MV-4-11 (cell line): ENCODE data around the gene PRKG1.

ENCODE experiments used
- DNase-seq: peaks from one replicate; lab custom pipeline; 2025; lab: John Stamatoyannopoulos, UW

PRKG1 gene

DNA sequence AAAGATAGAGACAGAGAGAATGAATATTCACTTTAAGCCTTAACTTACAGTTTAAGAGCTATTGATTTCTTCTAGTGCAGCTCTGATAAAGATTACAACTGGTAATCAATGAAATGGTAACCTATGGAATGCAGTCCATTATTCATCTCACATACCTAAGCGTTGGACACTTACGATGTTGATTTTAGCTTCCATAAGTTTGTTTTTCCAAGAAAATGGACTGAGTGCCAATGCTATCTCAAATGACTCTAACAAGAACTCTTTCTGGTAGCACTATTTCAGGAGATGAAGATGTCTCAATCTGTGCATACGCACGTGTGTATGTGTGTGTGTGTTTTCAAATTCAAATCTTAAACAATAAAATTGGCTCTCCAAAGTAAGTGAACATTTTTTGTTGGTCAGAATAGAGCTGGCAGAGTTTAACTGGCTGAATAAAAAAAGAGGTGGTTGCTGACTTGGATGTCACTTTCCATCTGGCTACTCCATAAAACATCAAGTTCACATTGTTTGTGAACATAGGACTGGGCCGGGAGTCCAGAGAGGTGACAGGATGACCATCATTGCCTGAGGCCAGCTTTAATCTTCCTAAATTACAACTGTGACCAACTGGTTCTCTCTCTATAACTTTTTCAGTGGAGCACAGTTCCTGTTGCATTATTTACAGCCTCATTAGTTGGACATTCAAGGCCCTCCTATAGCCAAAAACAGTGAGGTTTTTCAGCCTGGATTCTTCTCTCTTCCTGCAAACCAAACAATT, 732.0 kb downstream of the PRKG1 start:
- DNase-seq = no peak

DNA sequence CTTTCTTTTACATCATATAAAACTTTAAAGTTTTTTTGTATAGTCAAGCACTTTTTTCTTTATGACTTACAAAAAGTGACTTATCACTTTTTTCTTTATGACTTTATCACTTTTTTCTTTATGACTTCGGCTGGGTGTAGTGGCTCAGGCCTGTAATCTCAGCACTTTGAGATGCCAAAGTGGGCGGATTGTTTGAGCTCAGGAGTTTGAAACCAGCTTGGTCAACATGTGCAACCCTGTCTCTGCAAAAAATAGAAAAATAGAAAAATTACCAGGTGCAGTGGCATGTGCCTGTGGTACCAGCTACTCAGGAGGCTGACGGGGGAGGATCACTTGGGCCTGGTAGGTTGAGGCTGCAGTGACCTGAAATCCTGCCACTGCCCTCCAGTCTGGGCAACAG, 733.9 kb downstream of the PRKG1 start:
- no peak for DNase-seq

DNA sequence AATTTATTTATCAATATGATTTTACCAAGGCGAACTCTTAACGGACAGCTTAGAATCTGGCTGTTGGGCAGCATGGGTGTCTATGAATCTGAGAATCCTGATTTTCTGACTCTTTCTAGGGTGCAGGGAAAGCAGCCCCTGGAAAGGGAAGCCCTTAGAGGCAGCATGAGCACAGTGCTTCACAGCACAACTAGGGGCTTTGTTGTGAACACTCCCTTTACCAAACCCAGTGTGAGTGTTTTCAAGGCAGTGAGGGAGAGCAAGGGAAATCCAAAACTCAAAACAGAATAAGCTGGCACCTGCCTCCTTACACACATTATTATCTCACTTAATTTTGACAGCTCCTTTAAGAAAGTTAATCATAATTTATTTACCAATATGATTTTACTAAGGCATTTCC, 741.4 kb downstream of the PRKG1 start:
- no peak for DNase-seq

DNA sequence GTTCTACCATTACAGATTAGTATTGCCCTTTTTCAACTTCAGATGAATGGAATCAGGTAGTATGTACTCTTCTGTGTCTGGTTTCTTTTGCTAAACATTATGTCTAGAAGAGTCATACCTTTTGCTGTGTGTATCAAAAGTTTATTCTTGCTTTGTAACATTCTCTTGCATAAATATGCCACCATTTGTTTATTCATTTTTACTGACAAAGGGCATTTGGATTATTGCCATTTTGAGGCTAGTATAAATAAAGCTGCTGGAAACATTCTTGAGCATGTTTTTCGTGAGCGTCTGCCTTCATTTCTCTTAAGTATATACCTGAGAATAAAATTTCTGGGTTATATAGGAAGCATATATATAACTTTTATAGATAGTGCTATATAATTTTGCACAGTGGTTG, 746.8 kb downstream of the PRKG1 start:
- DNase-seq = no peak

DNA sequence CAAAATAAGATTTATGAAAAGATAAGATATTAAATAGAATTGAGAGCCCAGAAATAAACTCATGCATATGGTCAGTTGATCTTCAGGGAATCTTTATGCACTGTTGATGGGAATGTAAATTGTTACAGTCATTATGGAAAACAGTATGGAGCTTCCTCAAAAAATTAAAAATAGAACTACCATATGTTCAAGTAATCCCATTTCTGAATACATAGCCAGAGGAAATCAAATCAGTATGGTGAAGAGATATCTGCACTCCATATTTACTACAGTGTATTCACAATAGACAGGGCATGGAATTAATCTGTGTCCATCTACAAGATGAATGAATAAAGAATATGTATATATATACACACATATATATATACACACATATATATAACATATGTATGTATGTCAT, 747.5 kb downstream of the PRKG1 start:
- DNase-seq = no peak

DNA sequence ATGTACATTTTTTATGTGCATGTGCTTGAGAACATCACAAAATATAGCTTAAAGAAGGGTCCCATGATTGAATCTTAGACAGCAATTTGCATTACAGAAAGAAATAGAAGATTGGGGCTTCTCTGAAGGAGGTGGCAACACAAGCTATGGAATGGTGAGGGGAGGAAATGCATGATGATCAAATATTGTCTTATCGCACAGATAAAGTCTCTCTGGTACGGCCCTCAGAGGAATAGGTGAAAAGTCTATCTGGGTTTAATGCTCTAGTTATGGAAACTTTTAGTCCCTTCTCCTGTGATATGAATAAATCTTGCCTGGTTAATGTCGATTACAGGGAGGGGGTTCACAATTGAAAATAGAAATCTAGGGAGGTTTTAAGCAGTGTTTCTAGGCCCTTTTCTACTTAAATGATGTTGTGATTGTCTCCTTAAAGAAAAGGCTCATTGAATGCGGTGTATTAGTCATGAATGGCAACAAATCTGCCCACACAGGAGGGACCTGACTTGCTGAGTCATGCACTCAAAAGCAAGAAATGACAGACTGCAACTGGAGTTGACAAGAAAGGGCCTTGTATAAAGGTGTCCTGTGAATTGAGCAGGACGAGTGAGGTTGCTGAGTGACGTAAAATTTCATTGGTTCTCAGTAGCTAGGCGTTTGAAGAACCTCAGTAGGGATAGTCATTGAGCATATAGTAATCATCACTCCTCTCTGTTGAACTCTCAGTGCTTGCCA, 758.5 kb downstream of the PRKG1 start:
- peak; percentile 6 for DNase-seq

DNA sequence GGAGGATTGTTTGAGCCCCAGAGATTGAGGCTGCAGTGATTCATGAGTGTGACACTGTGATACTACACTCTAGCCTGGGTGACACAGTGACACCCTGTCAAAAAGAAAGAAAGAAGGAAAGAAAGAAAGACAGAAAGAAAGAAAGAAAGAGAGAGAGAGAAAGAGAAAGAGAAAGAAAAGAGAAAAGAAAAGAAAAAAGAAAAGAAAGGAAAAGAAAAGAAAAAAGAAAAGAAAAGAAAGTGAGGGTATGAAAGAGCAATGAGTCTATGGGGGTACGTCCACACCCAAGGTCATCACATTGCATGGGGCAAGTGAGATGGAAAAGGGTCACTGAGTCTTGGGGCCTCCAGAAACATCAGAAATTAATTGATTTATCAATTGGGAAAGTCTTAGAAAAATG, 760.3 kb downstream of the PRKG1 start:
- no peak for DNase-seq

DNA sequence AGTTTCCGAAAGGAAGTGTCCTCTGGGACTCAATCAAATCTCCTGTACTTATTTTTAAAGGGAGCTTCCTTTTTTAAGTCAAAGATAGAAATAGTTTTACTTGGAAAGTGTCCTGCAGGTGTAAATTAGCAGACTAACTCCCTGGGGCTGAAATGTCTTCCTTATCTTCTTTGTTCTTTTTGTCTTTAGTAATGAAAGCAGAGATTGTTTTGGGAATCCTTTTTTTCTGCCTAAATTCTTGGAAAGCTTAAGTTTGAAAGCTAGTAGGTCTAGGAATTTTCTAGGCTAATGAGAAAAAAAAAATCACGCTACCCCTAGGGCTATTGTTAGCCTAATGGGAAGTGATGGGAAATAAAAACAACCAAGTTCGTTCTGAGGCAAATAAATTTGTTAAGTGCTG, 764.2 kb downstream of the PRKG1 start:
- DNase-seq = no peak

DNA sequence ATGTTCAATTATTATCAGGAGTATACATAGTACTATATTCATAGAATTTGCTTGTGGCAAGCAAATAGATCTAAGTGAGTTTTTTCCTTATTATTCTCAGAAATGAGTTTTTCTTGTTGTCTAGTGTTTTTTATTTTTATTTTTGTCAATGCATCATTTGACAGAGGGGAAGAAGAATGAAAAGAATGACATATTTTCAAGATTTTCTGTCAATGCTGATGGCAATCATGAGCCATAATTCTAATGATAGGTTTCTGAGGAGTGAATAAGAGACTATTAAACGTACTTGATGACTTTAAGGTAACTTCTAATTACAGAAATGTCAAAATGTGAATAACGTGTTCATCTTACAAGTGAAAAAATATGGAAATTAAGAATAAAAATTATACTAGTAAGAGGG, 769.7 kb downstream of the PRKG1 start:
- no peak for DNase-seq

DNA sequence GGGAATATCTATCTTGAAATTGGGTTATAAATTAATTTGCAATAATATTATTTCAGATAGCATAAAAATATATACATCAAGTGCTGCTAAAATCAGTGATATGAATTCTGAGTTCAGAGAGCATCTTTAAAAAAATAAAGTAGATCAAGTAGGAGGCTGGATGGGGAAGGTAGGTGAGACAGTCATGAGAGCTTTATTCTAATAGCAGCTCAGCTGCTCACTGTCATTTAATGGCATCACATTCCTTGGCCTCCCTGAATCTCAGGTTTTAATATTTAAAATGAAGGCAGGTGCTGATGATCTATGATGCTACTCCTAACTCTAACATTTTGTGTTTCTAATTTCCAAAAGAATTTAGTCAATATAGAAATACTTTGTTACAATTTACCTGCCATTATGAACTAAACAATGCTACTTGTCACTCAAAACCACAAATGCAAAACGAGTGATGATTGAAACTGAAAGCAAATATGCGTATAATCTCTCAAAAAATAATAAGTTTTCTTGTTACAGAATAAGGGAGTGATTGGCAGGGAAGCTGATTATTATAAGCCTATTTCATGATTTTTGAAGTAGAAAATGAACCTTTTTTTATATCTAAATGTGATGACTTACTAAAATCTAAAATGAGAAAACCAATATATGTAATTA, 772.7 kb downstream of the PRKG1 start:
- DNase-seq = no peak

DNA sequence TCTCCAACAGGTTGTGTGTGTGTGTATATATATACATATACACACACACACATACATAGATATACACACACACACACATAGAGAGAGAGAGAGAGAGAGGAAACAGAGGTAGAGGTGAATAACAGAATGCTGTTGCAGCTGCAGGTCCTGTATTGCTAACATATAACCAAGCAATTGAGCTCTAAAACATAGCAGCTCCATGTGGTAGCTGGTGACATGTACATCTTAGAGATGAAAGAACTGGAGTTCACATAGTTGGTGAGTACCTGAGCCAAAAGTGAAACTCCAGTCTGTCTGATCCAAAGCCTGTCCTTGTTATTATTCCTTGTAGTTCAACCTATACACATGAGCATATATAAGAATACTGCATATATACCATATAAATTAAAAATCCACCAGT, 778.0 kb downstream of the PRKG1 start:
- DNase-seq = no peak

DNA sequence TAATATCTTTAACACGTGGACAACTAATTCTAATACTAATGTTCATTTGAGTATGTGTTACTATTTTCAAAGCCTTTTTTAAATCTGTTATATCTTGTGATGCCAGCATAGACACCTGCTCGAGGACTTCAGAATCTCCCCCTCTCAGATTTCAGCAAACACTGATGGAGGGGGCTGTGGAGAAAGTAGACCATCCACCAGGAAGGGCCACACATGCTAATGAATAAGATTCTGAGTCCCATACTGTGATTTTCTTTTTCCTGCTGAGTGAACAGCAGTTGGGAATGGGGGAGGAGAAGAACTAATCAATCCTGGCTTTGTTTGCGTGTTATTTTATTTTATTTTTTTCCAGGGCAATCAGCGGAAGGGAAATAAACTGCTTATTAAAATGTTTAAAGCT, 783.0 kb downstream of the PRKG1 start:
- DNase-seq = no peak

DNA sequence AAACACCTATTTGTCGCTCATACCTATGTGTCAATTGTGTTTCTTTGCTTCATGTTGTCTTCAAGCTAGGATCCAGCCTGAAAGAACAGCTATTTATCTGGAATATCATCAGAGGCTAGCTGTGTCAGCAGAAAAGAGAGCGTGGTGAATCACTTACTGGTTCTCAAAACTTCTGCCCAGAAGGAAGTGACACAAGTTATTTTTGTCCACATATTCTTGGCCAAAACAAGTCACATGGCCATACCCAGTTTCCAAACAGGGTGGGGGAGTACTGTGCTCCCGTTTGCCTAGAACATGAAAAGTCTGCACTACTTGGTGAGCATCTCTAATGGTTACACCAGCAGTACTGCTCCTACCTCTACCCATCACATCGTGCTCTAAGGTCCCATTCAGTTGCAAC, 786.0 kb downstream of the PRKG1 start:
- peak; percentile 65 for DNase-seq

DNA sequence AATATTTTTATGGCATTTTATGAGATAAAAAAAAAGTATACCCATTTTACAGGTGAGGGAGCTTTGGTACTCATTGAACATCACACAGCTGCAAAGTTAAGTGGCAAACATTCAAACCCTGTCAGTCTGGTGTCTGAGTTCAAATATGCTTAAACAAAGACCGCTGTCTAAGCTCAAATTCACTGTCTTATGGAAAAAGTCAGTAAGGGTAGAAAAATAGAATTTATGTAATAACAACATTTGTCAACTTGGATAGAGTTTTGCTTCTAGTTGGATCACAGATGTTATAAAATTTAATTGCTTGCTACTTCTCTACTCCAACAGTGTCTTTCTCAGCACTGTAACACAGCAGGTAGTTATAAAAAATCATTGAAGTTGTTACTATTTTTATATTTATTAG, 786.8 kb downstream of the PRKG1 start:
- DNase-seq = no peak

DNA sequence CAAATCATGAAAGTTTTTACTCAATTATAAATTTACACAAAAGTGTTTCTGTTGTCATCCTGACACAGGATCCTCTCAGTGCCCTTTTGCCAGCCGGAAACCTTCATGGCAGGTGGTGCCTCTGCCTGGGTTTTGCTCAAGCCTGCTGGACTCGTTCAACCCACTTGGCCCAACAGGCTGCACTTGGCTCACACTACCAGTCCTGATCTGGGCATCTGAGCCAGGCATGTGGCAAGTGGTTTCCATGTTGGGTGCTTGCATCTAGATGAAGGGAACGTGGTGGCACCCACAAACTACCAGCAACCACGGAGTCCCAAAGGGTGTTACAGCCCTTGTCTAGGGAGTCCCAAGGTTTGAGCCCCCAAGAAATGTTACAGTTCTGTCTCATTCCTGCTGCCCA, 787.4 kb downstream of the PRKG1 start:
- no peak for DNase-seq

DNA sequence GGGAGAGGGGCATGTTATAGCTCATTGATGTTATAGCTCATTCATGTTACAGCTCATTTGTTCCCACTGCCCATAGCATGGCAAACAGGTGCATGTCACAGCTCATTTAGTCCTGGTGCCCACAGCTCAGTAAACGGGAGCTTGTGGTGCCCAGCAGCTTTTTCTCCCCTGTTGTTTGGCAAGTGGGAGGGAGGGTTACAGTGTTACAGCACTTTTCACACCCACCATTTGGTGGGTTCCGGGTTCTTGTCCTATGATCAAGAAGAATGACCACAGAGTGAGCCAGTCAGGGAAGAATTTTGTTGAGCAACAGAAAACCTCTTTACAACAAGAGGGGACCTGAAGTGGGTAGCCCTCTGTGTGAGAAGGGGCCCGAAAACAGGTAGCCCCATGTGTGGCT, 787.9 kb downstream of the PRKG1 start:
- DNase-seq = no peak

DNA sequence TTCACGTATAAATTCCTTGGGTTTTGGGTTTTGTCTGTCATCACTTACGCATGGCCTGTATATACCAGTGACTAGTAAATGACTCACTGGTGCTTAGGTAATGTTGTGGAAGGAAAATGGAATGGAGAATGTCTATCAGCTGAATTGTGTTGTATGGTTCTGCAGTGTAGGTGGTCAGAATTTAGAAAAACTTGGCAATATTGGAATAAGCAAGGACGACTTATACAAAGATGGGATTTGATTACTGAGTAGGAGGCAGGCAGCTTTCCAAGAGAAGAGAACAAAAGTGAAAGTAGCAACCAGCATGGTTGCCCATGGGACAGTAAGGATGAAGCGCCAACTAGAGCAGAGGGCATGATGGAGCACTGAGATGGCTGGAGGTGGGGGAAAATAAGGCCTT, 793.7 kb downstream of the PRKG1 start:
- DNase-seq = no peak

DNA sequence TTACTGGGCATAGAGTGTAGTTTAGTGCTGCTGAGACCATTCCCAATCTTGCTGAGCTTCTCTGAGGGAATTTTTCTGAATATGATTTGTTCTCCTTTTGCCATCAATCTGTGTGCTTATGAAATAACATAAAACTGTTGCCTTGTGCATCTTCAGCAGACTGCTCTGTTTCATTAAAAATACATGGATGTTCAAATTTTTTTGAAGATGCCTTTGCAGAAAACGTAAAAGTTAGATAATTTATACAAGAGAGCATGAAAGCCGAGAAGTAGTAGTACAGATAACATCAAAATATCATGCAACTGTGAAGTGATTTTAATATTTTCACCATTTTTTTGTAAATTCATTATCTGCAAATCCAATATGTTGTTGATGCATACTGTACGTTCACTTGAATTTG, 799.8 kb downstream of the PRKG1 start:
- no peak for DNase-seq

DNA sequence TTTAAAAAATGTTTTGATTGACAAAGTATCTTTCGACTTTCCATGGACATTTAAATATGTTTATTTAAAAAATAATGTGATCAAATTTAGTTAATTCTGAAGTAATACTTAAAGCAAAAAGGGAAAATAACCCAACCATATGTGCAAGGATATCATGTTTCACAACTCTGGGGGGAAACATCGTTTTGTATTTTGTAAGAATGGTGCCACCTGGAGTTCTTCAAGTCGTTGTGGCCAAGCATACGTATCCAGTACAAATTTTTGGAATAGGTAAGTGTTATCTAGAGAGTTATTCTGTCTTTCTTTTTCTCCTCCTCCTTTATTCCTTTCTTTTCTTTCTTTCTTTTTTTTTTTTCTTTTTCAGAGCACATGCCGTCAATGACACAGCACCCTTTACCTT, 801.3 kb downstream of the PRKG1 start:
- no peak for DNase-seq

DNA sequence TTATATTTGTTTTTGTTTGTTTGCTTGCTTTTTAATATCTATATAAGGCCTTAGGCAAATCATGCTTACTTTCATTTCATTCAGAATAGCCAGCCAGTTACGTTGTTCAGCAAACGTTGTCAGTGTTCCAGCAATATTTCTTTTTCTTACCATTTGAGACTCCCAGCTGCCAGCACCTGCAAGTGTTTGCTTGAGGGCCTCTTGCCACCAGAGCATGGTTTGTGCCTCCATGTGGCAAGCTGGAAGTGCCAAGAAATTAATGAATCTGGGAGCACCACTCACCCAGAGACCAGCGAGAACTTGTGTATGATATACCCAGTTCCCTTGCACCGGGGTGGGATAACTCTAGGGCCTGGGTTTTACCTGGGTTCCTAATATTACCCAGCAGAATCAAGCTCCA, 802.2 kb downstream of the PRKG1 start:
- DNase-seq = no peak

DNA sequence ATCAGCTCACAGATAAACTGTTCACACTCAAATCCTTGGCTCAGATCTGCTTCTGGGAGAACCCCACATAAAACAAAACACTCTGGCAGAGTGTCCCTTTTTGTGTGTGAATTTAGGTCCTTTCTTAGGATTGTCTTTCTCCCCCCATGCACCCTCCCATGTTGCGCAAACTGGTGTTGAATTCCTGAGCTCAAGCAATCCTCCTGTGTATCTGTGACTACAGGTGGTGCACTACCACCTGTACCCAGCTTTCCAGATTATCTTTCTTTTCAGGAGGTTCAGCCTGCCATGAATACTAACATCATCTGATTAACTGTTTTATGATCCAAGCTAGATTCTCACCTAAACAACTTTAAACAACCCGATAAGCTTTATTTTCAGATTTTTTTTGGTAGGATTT, 802.7 kb downstream of the PRKG1 start:
- DNase-seq = no peak

DNA sequence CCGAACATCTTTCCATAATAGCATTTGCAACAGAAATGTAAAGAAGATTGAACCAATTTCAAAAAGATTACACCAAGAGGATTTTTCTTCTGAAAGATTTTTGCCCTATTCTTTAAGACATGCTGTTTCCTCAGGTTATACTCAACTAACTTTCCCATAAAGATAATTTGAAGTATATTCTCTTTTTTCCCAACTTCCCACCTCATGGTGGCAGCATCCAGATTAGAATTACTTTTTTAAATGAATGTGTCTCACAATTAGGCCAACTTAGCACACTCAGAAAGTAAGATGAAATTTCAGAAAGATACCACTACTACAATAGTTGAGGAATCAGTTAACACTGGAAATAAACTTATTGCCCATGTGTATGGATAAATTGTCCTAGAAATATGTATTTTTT, 803.3 kb downstream of the PRKG1 start:
- DNase-seq = no peak

DNA sequence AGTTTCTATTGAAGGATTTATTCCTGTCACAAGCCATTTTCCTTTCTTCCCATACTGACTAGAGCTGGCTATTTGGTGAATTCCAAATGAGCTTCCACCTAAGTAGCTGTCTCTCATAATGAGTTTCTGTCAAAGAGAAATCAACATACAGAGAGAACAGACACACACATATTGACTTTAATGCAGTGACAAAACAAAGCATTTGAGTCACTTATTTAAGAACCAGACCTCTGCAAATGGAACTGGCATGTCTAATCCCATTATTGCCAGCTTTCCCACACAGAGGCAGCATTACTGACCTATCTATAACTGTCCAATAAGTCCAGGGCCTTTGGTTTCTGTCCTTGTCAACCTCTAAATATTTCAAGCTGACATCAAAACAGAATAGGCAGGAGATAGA, 804.4 kb downstream of the PRKG1 start:
- DNase-seq = no peak
